ENCODE measurements around the gene GK. TPM values are rescaled to one million over a fixed set of nuclear protein-coding genes. Genes with fewer than 3 reads are reported as not detected.

The GK gene
- total and polyA plus RNA-seq, 2 experiments from 2014 or later, result 10.4 to 15.2 TPM

DNA sequence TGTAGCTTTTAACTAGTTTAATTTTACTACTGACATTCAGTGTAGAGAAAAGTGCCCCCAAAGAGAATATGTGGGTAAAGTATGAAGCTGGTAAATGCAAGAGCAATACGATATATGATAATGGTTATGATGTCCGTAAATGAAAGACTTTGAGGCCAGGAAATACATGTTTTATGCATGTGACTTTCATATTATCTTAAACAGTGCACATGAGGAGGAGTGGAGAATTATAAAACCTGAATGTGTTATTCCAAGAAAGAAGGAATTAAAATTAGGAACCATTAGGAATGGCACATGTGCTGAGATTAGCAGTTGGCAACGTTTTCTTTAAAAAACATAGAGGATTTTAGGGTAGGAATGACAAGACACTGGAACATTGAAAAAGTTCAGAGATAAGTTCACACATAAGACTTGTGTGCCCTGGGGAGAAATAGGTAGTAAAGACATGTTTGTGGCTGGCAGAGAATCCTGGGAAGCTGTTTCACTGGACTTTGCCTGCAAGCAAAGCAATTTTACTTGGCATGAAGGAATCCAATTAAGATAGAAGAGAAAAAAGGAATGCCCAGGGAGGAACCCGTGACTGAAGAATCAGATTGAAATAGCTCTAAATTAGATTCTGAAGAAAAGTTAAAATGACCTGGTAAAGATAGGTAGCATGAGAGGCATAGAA lies 20.0 kb downstream of the GK start:
- H3K9me3 ChIP-seq (ENCODE audit: low read depth), result no peaks in the 10 kb centered on the region
- H2AFZ ChIP-seq, result no peak overlapping the region
- H3K4me3 ChIP-seq, result no peak overlapping the region
- in situ Hi-C loops (cut with MboI), result no loop called here
- H3K36me3 ChIP-seq (ENCODE audit: low read depth), result no peaks in the 10 kb centered on the region
- no peak overlapping the region for H3K9ac ChIP-seq
- H3K9me2 ChIP-seq (ENCODE audit: insufficient read depth), result no peaks in the 10 kb centered on the region
- no peaks in the 10 kb centered on the region for H3K79me2 ChIP-seq (ENCODE audit: insufficient read depth)
- H3K27ac ChIP-seq, result no peak overlapping the region
- 93 to 95% methylated on average over 4 of the region's 4 CpGs for WGBS, 2 experiments (ENCODE audit: low coverage in 1 of 2, low lambda C conversion rate in 2 of 2, missing lambda C conversion rate in 2 of 2)
- no peak for TF ChIP-seq EZH2phosphoT487 (IDR thresholded peaks at IDR 0.05; ENCODE audit: insufficient read depth, low read depth)
- TF ChIP-seq EZH2 (IDR thresholded peaks at IDR 0.05; ENCODE audit: insufficient read depth, poor library complexity, severe bottlenecking), result no peak
- H4K20me1 ChIP-seq (ENCODE audit: insufficient read depth), result no peaks in the 10 kb centered on the region
- H3K4me1 ChIP-seq (ENCODE audit: insufficient read depth), result no peaks in the 10 kb centered on the region
- no peaks in the 10 kb centered on the region for H3K27me3 ChIP-seq (replicated peaks; ENCODE audit: insufficient read depth)
- no peaks in the 10 kb centered on the region for H3F3A ChIP-seq (ENCODE audit: insufficient read depth)
- H3K4me2 ChIP-seq (ENCODE audit: unreplicated experiment), result no peak overlapping the region
- no peak for DNase-seq

DNA sequence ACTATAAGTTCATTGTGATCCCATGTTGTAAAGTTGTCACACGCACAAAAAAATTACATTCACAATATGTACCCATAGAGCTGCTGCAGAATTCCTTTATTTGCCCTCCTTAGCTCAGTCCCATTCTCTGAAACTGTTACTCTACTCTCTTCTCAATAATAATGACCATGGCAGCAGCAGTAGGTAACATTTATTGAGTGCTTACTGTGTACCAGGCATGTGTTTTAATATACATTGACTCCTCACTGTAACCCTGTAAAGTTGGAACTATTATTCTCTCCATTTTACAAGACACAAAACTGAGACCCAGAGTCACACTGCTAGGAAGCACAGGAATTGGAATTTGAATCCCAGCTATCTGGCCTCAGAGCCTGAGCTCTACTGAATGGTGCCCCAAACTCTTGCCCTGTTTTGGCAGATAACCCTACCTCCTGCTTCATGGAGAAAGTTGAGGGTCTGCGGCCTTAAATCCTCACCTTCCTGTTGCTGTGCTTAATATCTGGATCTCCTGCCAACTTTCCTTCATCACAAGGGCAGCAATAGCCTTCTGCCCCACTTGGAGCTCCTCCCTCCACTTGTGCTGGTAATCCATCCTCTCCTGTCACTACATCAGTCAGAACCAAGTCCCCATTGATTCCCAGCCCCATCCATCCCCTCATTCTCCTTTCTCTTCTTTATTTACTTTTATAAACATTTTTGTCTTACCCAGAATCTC lies 20.8 kb downstream of the GK start:
- no peaks in the 10 kb centered on the region for H4K20me1 ChIP-seq (ENCODE audit: insufficient read depth)
- in situ Hi-C loops (cut with MboI), result no loop called here
- no peak overlapping the region for H3K27ac ChIP-seq
- no peaks in the 10 kb centered on the region for H3F3A ChIP-seq (ENCODE audit: insufficient read depth)
- H3K27me3 ChIP-seq (replicated peaks; ENCODE audit: insufficient read depth), result no peaks in the 10 kb centered on the region
- TF ChIP-seq EZH2 (IDR thresholded peaks at IDR 0.05; ENCODE audit: insufficient read depth, poor library complexity, severe bottlenecking), result no peak
- no peak for TF ChIP-seq EZH2phosphoT487 (IDR thresholded peaks at IDR 0.05; ENCODE audit: insufficient read depth, low read depth)
- no peak overlapping the region for H3K4me2 ChIP-seq (ENCODE audit: unreplicated experiment)
- 96 to 100% methylated on average over 2 of the region's 2 CpGs for WGBS, 2 experiments (ENCODE audit: low coverage in 1 of 2, low lambda C conversion rate in 2 of 2, missing lambda C conversion rate in 2 of 2)
- no peaks in the 10 kb centered on the region for H3K9me2 ChIP-seq (ENCODE audit: insufficient read depth)
- H3K9ac ChIP-seq, result no peak overlapping the region
- no peaks in the 10 kb centered on the region for H3K79me2 ChIP-seq (ENCODE audit: insufficient read depth)
- no peaks in the 10 kb centered on the region for H3K4me1 ChIP-seq (ENCODE audit: insufficient read depth)
- no peak overlapping the region for H2AFZ ChIP-seq
- H3K4me3 ChIP-seq, result no peak overlapping the region
- no peaks in the 10 kb centered on the region for H3K9me3 ChIP-seq (ENCODE audit: low read depth)
- H3K36me3 ChIP-seq (ENCODE audit: low read depth), result no peaks in the 10 kb centered on the region
- DNase-seq, result no peak

DNA sequence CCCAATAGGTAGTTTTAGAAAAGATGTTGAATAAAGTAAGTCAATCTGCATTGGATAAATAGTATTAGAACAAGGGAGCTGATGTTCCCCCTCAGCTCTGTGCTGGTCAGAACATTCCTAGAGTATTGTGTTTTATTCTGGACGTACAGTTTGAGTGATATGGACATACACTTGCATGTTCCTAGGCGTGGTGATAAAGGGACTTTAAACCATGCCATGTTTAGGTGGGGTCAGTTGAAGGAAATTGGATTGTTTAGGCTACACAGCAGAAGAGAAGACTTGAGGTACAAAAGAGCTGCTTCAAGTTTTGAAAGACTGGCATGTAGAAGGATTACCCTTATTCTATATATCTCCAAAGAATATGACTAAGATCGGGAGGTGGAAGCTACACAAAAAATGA lies 21.6 kb downstream of the GK start:
- Histone ChIP-seq H4K20me1 (ENCODE audit: insufficient read depth) (no peaks in the 10 kb centered on the region), H3F3A (ENCODE audit: insufficient read depth) (no peaks in the 10 kb centered on the region), H3K79me2 (ENCODE audit: insufficient read depth) (no peaks in the 10 kb centered on the region), H3K9ac (no peak overlapping the region), H3K4me1 (ENCODE audit: insufficient read depth) (no peaks in the 10 kb centered on the region), H3K4me2 (ENCODE audit: unreplicated experiment) (no peak overlapping the region), H3K36me3 (ENCODE audit: low read depth) (0 out of 2 replicates have a peak, but pooled peaks cover 3% of the 10 kb centered on the region), H3K9me3 (ENCODE audit: low read depth) (no peaks in the 10 kb centered on the region), H3K27ac (no peak overlapping the region), H3K4me3 (no peak overlapping the region), H2AFZ (no peak overlapping the region), H3K27me3 (replicated peaks; ENCODE audit: insufficient read depth) (no peaks in the 10 kb centered on the region), H3K9me2 (ENCODE audit: insufficient read depth) (no peaks in the 10 kb centered on the region)
- no peak for TF ChIP-seq EZH2 (IDR thresholded peaks at IDR 0.05; ENCODE audit: insufficient read depth, poor library complexity, severe bottlenecking)
- no peak for TF ChIP-seq EZH2phosphoT487 (IDR thresholded peaks at IDR 0.05; ENCODE audit: insufficient read depth, low read depth)
- no peak for DNase-seq
- WGBS, 2 experiments (ENCODE audit: low coverage in 1 of 2, low lambda C conversion rate in 2 of 2, missing lambda C conversion rate in 2 of 2), result 93 to 94% methylated on average over 3 of the region's 3 CpGs
- in situ Hi-C loops (cut with MboI), result no loop called here

- Histone ChIP-seq H3K79me2 (ENCODE audit: insufficient read depth) (no peaks in the 10 kb centered on the region), H4K20me1 (ENCODE audit: insufficient read depth) (no peaks in the 10 kb centered on the region), H3K9ac (no peak overlapping the region), H3K4me1 (ENCODE audit: insufficient read depth) (no peaks in the 10 kb centered on the region), H3K9me3 (ENCODE audit: low read depth) (no peaks in the 10 kb centered on the region), H3K4me3 (no peak overlapping the region), H2AFZ (no peak overlapping the region), H3K27me3 (replicated peaks; ENCODE audit: insufficient read depth) (no peaks in the 10 kb centered on the region), H3K27ac (no peak overlapping the region), H3K36me3 (ENCODE audit: low read depth) (0 out of 2 replicates have a peak, but pooled peaks cover 3% of the 10 kb centered on the region), H3F3A (ENCODE audit: insufficient read depth) (no peaks in the 10 kb centered on the region), H3K9me2 (ENCODE audit: insufficient read depth) (no peaks in the 10 kb centered on the region), H3K4me2 (ENCODE audit: unreplicated experiment) (no peak overlapping the region)
- no peak for DNase-seq
- in situ Hi-C loops (cut with MboI), result no loop called here
- no peak for TF ChIP-seq EZH2 (IDR thresholded peaks at IDR 0.05; ENCODE audit: insufficient read depth, poor library complexity, severe bottlenecking)
- no peak for TF ChIP-seq EZH2phosphoT487 (IDR thresholded peaks at IDR 0.05; ENCODE audit: insufficient read depth, low read depth)
- 95 to 98% methylated on average over 6 of the region's 6 CpGs for WGBS, 2 experiments (ENCODE audit: low coverage in 1 of 2, low lambda C conversion rate in 2 of 2, missing lambda C conversion rate in 2 of 2)
Observed at GRCh38 chrX:30679369-30679768, 26.1 kb downstream of the GK start.

Data from GM23248 (cell line).